OCI-LY7 (cell line): ENCODE measurements around the gene ROR2. TPM values are rescaled to one million over a fixed set of nuclear protein-coding genes. Genes with fewer than 3 reads are reported as not detected.

Experiments used
- BruUV-seq: library from RNA; stranded (reverse); fragments of 400-500 nt; replicated peaks from 2 replicates; lab custom pipeline; 2021; lab: Mats Ljungman, UMichigan
- CTCF ChIA-PET: fragments of 300-600 bp; sonication (Branson Sonifier 250); formaldehyde crosslinking; loops from one replicate; lab custom pipeline; 2022; ENCODE audit warnings: antibody characterized with exemption; ENCODE audit not compliant: unreplicated experiment; lab: Charles Lee
- POLR2A ChIA-PET: fragments of 300-600 bp; sonication (Branson Sonifier 250); formaldehyde crosslinking; loops from one replicate; lab custom pipeline; 2022; ENCODE audit warnings: antibody characterized with exemption; lab: Charles Lee
- DNase-seq: peaks from one replicate; pipeline ENCODE4 v3.0.0-alpha.2; 2015; ENCODE audit warnings: low spot score
- H2AFZ ChIP-seq: fragments of 200-600 bp; sonication (generic), shearing (Covaris generic); 2 replicates; pipeline ENCODE4 v1.6.1; 2014; ENCODE audit warnings: mild to moderate bottlenecking, antibody characterized with exemption, low read length, moderate library complexity
- H3K27ac ChIP-seq: fragments of 200-600 bp; sonication (generic); 2 replicates; pipeline ENCODE4 v1.5.1; 2014; ENCODE audit warnings: mixed run types, low read depth, mild to moderate bottlenecking, moderate library complexity, low read length, inconsistent platforms; ENCODE audit not compliant: poor library complexity, severe bottlenecking
- H3K36me3 ChIP-seq: fragments of 200-600 bp; sonication (generic); 2 replicates; pipeline ENCODE4 v1.6.1; 2014; ENCODE audit warnings: mild to moderate bottlenecking, antibody characterized with exemption, low read length, moderate library complexity, mixed read lengths; ENCODE audit not compliant: insufficient read depth
- H3K4me1 ChIP-seq: fragments of 200-600 bp; sonication (generic); 2 replicates; pipeline ENCODE4 v1.5.1; 2014; ENCODE audit warnings: mild to moderate bottlenecking, low read length; ENCODE audit not compliant: insufficient read depth, poor library complexity, severe bottlenecking
- H3K4me2 ChIP-seq: fragments of 200-600 bp; sonication (generic); 2 replicates; pipeline ENCODE4 v1.6.1; 2014; ENCODE audit warnings: mild to moderate bottlenecking, low read length
- H3K4me3 ChIP-seq: fragments of 200-600 bp; sonication (generic); 2 replicates; pipeline ENCODE4 v1.5.1; 2014; ENCODE audit warnings: mild to moderate bottlenecking, low read depth, low read length; ENCODE audit not compliant: poor library complexity, severe bottlenecking
- H3K79me2 ChIP-seq: fragments of 200-600 bp; sonication (generic); 2 replicates; pipeline ENCODE4 v1.6.1; 2016; ENCODE audit warnings: low read depth, mild to moderate bottlenecking, low read length, moderate library complexity, mixed read lengths; ENCODE audit not compliant: insufficient read depth
- H3K9me2 ChIP-seq: fragments of 200-600 bp; sonication (generic); 2 replicates; pipeline ENCODE4 v1.6.1; 2016; ENCODE audit warnings: mild to moderate bottlenecking, low read length, mixed read lengths; ENCODE audit not compliant: insufficient read depth
- H3K9me3 ChIP-seq: fragments of 200-600 bp; sonication (generic); 2 replicates; pipeline ENCODE4 v1.6.1; 2014; ENCODE audit warnings: mild to moderate bottlenecking, mixed run types, low read length, mixed read lengths
- H4K20me1 ChIP-seq: fragments of 200-600 bp; sonication (generic); 2 replicates; pipeline ENCODE4 v1.6.1; 2014; ENCODE audit warnings: mild to moderate bottlenecking, antibody characterized with exemption, low read length, moderate library complexity, mixed read lengths; ENCODE audit not compliant: insufficient read depth
- CTCF ChIP-seq: fragments of 200-600 bp; sonication (generic); conservative IDR thresholded peaks from 2 replicates; pipeline ENCODE4 v1.5.1; 2014; ENCODE audit warnings: mild to moderate bottlenecking, antibody characterized with exemption, low read length, moderate library complexity, mixed read lengths
- EZH2phosphoT487 ChIP-seq: fragments of 200-600 bp; sonication (generic); IDR thresholded peaks from 2 replicates; pipeline ENCODE4 v1.6.1; 2018; ENCODE audit warnings: low read depth, borderline replicate concordance, mild to moderate bottlenecking, mixed run types, antibody characterized with exemption, low read length, moderate library complexity, mixed read lengths
- intact Hi-C: fragments of 100-400 bp; cut with micrococcal nuclease; formaldehyde crosslinking; loops from one replicate; pipeline ENCODE4 v1.10.0; 2022; ENCODE audit not compliant: unreplicated experiment
- total RNA-seq, 2 experiments: library from RNA; depleted of rRNA in 1 of 2; stranded (reverse); fragments of >200 nt in 1 of 2; shearing (Covaris generic) in 1 of 2; gene quantifications; 2 replicates each; pipeline ENCODE4 v1.2.3, GENCODE V29; 2014 to 2022

Gene ROR2
- total RNA-seq, 2 experiments from 2014 or later, result 0.10 to 0.19 TPM

GRCh38 chr9:91786132-91786896 lies 163.7 kb downstream of the ROR2 start:
- intact Hi-C loops, result no loop called here
- BruUV-seq, result no TSS peak
- DNase-seq, result no peak
- H2AFZ ChIP-seq, result no peak overlapping the region
- CTCF ChIA-PET, result no interaction called here
- H4K20me1 ChIP-seq, result no peaks in the 10 kb centered on the region
- H3K4me1 ChIP-seq, result no peaks in the 10 kb centered on the region
- no peaks in the 10 kb centered on the region for H3K79me2 ChIP-seq
- no peak overlapping the region for H3K4me3 ChIP-seq
- H3K36me3 ChIP-seq, result no peaks in the 10 kb centered on the region
- POLR2A ChIA-PET, result no interaction called here
- no peak overlapping the region for H3K4me2 ChIP-seq
- H3K9me2 ChIP-seq, result no peaks in the 10 kb centered on the region
- no peak for TF ChIP-seq CTCF
- TF ChIP-seq EZH2phosphoT487, result no peak
- no peak overlapping the region for H3K27ac ChIP-seq
- no peaks in the 10 kb centered on the region for H3K9me3 ChIP-seq

- CTCF ChIA-PET, result no interaction called here
- no peak for DNase-seq
These were observed 164.6 kb downstream of the ROR2 start for GRCh38 chr9:91785447-91785842.

More at GRCh38 chr9:91785447-91785842, 164.6 kb downstream of the ROR2 start:
- no peak overlapping the region for H3K27ac ChIP-seq
- intact Hi-C loops, result no loop called here
- no peaks in the 10 kb centered on the region for H3K36me3 ChIP-seq
- H3K9me2 ChIP-seq, result no peaks in the 10 kb centered on the region
- H2AFZ ChIP-seq, result no peak overlapping the region
- no peak overlapping the region for H3K4me3 ChIP-seq
- POLR2A ChIA-PET, result no interaction called here
- H3K9me3 ChIP-seq, result no peaks in the 10 kb centered on the region
- no TSS peak for BruUV-seq
- TF ChIP-seq EZH2phosphoT487 (no peak), CTCF (no peak)
- H3K4me1 ChIP-seq, result no peaks in the 10 kb centered on the region
- H3K79me2 ChIP-seq, result no peaks in the 10 kb centered on the region
- no peak overlapping the region for H3K4me2 ChIP-seq
- no peaks in the 10 kb centered on the region for H4K20me1 ChIP-seq
